NCI-H2227 (cell line): ENCODE measurements around the gene PKN1.
"Not testable (repeated sequence)": the region's sequence is repeated elsewhere in the genome, so short reads cannot be mapped to it uniquely, and the experiment has no call there.

Source experiments
- DNase-seq: peaks from one replicate; lab custom pipeline; 2025; ENCODE audit not compliant: unreplicated experiment; lab: John Stamatoyannopoulos, UW

The PKN1 gene

DNA sequence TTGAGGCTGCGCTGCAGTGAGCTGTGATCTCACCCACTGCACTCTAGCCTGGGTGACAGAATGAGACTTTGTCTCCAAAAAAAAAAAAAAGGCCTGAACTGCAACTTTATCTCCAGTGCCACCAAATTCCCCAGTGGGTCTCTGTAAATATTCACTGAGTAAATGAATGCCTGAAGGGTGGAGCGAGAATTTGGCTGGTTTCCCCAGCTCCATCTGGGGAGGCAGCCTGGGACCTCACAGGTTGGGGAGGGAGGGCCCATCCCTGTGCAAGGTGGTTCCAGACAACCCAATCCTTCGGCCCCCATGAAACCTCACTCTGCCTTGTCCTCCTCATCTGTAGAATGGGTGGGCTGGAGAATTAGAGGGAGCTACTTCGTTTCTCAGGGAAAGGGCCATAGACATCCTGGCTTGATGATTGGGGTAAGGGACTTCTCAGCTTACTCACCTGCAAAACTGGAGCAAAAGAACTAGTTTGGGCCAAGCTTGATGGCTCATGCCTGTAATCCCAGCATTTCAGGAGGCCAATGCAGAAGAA, 4.2 kb upstream of the PKN1 start:
- no peak for DNase-seq

- DNase-seq: no peak
Measured at GRCh38 chr19:14430712-14431111, 2.4 kb upstream of the PKN1 start.

GRCh38 chr19:14433554-14434501, 722 bp downstream of the PKN1 start:
- peak; percentile 25 for DNase-seq

DNA sequence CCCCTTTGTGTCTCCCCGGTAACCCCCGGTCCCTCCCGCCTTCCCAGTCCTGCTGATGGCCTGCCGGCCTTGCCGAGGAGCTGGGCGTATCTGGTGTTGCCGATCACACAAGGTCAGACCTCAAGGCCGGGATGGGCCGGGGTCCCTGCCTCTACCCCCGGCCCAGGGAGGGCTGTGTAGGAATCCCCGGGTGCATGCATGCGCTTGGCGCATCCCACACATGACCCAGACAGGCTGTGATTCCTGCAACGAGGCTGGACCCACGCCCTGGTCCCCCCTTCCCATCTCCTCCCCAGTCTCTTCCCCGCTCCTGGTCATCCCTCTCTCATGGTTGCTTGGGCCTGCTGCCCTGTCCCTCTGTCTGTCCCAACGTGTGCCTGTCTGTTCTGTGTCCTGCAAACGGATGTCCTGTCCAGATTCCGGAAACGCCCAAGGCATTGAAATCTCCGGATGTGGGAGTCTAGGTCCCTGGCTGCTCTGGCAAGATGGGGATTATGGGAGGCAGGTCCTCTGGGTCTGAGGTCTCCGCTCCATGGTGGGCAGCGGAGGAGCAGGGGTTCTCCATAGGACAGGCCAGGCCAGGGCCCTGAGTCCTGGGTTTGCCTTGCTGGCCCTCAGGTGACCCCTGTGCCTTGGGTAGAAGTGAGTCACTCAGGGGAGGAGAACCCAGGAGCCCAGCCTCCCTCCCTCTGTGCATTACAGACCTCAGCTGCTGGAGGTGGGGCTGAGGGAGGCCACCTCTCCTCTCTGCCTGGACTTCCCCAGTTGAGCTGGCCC, 1.6 kb downstream of the PKN1 start:
- no peak for DNase-seq

DNA sequence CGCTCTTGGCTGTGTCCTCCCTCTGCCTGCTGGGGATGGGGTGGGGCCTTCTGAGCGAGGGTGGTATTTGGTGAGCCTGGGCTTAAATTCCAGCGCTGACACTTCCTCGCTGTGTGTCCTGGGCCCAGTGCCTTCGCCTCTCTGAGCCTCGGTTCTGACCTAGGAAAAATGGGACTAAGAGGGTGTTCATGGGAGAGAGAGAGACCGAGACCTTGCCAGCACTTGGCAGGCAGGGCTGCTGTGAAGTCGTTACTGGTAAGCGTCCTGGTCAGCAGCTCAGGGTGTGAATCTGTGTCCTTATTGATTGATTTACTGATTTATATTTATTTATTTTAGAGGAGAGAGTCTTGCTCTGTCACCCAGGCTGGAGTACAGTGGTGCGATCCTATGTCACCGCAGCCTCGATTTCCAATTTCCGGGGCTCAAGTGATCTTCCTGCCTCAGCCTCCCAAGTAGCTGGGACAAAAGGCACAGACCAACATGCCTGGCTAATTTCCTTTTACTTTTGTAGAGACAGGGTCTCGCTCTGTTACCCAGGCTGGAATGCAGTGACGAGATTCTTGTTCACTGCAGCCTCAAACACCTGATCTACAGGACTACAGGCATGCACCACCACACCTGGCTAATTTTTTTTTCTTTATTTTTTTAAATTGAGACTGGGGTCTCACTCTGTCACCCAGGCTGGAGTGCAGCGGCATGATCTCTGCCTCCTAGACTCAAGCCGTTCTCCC, 2.4 kb downstream of the PKN1 start:
- no peak for DNase-seq

DNA sequence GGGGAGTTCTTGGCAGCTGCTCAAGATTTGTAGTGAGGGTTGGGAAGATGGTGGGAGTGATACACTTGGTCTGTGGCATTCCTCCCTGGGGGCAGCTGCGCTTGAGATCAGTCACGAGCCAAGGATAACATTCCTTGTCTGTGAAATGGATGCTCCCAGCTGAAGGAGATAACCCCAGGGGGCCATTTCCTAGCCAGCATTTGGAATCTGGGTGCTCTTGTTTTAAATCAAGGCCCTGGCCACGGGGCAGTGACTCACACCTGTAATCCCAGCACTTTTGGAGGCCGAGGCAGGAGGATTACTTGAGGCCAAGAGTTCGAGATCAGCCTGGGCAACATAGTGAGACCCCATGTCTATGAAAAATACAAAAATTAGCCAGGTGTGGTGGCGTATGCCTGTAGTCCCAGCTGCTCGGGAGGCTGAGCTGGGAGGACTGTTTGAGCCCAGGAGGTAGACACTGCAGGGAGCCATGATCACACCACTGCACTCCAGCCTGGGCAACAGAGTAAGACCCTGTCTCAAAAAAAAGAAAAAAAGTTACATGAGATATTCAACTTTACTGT, 4.6 kb downstream of the PKN1 start:
- DNase-seq: no peak

DNA sequence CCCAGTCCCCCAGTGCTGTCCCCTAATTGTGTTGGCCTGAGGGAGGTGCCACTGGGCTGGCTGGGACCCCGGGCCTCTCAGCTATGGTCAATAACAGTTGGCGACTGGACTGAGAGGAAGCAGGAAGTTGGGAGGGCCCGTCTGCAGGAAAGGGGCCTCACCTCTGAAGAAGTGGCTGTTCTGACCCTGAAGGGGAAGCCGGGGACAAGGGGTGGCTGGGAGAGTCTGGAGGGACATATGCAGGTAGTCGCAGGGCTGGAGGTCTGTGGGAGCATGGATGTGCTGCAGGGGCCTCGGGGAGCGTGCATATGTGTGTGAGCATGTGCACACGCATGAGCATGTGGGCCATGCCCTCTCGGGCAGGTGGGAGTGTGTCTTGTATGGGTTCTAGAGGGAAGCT, 5.9 kb downstream of the PKN1 start:
- DNase-seq: no peak

- no peak for DNase-seq
Measured at GRCh38 chr19:14440049-14440448, 6.9 kb downstream of the PKN1 start.

- no peak for DNase-seq
Measured at GRCh38 chr19:14441041-14441938, 8.2 kb downstream of the PKN1 start.

DNA sequence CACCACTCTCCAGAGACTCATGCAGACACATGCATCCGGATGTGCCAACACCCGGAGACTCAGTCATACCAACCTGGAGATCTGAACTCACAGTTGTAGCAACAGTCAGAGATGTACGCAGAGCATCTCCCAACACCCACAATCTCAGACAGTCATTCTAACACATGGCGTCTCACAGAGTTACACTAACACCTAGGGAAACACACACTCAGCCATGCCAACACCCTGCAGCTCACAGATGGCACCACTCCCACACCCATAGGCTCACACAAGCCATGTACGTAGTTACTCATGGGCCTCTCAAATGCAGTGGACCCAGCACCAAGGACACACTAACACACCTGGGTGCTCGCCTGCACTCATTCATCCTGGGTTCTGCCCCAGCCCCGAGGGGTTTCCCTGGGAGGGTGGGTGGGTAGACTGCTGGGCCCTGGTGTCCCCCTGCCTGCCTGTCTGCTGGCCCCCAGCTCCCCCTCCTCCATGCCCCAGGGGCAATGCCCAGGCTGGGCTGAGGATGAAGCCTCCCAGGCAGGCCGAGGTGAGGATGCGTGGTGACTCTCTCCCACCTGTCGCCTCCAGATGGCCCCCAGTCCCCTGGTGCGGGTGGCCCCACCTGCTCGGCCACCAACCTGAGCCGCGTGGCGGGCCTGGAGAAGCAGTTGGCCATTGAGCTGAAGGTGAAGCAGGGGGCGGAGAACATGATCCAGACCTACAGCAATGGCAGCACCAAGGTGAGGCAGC, 10.0 kb downstream of the PKN1 start:
- DNase-seq: no peak

- no peak for DNase-seq
Measured at GRCh38 chr19:14443632-14444216, 10.6 kb downstream of the PKN1 start.

- DNase-seq: no peak
Measured at GRCh38 chr19:14446336-14447036, 13.4 kb downstream of the PKN1 start.

GRCh38 chr19:14449321-14449720, 16.2 kb downstream of the PKN1 start:
- DNase-seq: no peak

GRCh38 chr19:14450168-14450874, 17.2 kb downstream of the PKN1 start:
- peak; percentile 39 for DNase-seq

- no peak for DNase-seq
Measured at GRCh38 chr19:14450876-14451275, 17.8 kb downstream of the PKN1 start.

GRCh38 chr19:14452303-14452702, 19.2 kb downstream of the PKN1 start:
- not testable (repeated sequence) for DNase-seq

DNA sequence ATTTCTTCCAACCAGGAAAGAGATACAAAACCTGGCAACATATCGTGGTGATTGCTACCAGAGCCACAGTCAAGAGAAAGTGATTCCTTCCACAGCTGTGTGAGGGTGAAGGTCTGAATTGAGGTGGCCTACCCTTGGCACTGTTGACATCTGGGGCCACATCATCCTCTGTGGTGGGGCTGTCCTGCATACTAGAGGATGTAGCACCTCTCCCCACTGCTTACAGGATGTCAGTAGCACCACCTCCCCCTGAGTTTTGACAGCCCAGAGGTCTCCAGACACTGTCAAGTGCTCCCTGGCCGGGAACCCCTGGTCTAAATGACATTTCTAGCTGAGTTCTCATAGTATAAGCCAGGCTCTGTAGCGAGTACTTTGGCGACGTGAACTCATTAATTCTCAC, 26.6 kb downstream of the PKN1 start:
- DNase-seq: no peak

DNA sequence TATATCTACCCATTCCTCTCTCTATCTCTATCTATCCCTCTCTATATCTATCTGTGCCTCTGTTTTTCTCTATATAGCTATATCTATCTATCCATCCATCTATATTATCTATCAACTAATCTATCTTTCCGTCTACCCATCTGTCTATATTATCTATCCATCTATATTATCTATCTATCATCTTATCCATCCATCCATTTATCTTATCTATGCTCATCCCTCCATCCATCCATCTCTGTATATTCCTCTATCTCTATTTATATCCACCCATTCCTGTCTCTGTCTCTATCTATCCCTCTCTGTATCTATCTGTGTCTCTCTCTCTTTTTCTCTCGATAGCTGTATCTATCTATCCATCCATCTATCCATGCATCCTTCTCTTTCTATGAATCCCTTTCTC, 27.8 kb downstream of the PKN1 start:
- no peak for DNase-seq
